Stimulated activated CD8-positive, alpha-beta memory T cell treated with anti-CD3 and anti-CD28 coated beads, Interleukin-7, amount 100 ng/mL, for 4 hours (primary cell): ENCODE measurements around the gene ODF2.
"Not testable (repeated sequence)": the region's sequence is repeated elsewhere in the genome, so short reads cannot be mapped to it uniquely, and the experiment has no call there.

Experiments
- DNase-seq, 2 donors: peaks; one replicate each; pipeline ENCODE4 v3.0.0-alpha.2; 2020; ENCODE audit warnings: low read depth in 2 of 2

The ODF2 gene

DNA sequence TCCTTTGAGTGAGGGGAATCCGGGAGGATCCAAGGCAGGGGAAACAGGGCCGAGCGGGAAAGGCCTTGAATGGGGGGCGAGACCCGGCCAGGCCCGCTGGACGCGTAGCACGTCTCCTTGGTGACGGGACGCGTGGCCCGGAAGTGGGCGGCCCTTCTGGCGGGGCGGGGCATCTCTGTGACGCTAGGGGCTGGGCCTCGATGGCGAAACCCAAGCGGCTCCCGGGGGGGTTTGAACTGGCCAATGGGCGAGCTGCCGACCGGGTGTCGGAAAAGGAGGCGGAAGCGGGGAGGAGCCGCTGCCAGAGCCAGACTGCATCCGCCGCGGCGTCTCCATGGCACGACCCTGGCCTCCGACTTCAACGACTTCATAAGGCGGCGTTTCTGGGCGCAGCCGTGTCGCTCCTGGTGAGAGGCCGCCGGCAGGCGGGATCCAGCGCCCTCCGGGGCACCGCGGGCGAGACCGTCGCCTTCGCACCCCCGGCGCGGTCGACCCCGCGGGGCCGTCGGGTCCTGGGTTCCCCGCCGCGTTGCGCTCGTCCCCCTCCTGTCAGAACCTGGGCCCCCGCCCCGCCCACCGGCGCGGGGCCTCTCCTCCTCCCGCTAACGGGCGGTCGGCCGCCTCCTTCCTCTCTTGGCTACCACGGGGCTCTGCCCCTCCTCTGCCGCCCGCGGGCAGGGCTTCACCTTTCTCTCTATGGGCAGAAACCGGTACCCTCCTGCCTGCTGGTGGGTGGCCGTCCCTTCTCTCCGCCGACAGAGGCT lies at the start of gene ODF2:
Gene ODF2, plus strand, starts transcription at position 158 of the 764 bp plus-strand sequence. Its CDS starts 86 bp downstream, at position 244.
- DNase-seq, result peak; percentile 96 to 98

DNA sequence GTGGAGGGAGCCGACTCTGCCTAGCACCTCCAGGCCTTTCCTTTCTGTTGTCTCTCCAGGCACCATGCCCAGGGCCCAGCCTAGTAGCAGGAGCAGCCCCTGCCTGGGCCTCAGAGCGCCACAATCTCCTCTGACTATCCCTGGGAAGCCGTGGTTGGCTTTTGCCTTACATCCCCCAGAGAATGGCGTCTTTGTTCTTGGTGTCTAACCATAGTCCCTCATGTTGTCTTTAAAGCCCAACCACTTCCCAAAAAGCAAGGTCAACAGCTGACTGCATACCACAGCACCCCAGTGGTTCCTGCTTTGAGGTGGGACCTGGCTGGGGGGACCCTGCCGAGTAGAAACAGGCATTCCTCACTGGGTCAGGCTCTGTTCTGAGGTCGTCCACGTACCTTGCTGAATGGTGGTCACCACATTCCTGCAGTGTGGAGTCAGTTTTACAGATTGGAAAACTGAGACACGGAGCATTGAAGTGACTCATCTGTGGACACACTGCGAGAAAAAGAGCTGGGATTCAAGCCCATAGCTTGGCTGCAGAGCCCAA lies 48.9 kb upstream of the ODF2 start:
- DNase-seq, result no peak

DNA sequence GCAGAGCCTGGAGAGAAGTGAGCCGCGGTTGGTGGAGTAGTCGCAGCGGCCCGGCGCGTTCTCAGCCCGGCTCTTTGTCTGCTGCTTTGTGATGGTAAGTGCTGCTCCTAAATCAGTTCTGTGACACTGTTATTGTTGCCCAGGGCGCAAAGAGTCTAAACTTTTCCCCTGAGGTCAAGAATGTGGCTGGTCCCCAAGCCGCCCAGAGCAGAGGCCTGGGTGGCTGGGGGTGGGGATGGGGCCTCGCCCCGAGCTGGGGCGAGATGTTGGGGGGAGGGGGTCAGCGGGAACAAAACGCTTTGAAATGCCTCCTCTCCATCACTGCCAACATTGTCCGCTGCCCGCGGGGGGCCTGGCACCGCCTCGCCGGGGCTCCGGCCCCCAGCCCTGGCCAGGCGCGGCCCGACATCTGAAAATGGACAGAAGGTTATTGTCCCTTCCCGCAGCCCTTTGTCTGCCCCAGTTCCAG lies 46.8 kb upstream of the ODF2 start:
- DNase-seq, result no peak

- DNase-seq, result no peak
These were observed 46.4 kb upstream of the ODF2 start for GRCh38 chr9:128409450-128409849.

GRCh38 chr9:128409978-128410377 lies 45.8 kb upstream of the ODF2 start:
- no peak for DNase-seq

DNA sequence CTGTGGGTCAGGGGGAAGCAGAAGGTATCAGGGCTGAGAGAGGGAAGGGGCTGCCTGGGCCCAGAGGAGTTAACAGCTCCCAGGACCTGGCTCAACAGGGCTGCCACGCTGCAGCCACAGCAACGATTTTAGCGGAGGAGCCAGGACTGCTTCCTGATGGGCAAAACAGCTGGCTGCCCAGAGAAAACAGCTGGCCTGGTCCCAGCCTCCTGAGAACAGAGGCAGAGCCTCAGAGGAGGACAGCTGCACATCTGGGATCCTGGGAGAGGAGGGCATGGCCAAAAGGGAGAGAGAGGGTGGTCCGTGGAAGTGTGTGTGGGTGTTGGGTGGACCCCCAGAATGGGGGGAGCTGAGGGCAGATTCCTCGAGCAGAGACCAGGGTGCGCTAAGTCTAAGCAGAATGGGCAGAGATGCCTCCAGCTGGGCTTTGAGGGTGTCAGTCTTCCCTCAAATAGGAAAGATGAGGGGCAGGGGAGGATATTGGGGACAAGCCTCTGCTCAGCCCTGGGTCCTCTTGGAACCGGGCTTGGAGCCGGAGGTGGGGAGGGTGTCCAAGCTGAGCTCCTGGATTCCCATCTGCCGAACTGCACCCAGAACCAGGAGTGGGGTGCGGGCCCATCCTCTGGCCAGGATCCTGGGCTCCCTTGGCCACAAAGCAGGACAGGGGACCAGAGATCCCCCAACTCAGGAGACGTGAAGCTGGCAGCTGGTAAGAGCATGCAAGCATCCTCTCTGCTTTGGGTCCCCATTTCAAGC lies 44.3 kb upstream of the ODF2 start:
- DNase-seq, result no peak

DNA sequence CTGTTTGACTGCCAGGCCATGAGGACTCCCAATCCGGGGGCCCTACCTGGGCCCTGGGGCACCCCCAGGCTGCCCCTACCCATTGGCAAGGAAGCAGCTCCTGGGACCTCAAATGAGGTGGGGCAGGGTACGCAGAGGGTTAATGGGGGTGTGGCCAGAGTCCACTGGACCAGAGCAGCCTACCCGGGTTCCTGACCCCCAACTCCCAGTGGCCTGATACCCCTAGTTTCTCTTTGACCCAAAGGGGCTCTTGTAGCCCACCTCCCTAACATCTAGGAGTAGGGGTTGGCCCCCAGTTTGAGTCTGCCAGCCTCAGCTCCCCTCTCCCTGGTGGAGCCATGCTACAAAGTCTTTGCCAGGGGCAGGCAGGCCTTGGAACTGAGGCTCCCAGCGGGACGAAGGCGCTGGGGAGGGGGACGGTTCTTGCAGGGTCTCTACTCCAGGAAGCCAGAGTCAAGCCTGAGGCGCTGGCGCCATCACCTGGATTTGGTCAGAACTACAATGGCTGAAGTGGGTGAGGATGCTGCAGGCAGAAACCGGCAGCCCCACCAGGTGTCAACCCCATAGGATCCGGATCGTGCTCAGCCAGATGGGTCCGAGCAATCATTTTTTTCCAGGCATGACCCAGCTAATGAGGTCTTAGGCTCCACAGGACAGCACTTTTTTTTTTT lies 43.6 kb upstream of the ODF2 start:
- peak in 1 of 2 donors; percentile 12 for DNase-seq

DNA sequence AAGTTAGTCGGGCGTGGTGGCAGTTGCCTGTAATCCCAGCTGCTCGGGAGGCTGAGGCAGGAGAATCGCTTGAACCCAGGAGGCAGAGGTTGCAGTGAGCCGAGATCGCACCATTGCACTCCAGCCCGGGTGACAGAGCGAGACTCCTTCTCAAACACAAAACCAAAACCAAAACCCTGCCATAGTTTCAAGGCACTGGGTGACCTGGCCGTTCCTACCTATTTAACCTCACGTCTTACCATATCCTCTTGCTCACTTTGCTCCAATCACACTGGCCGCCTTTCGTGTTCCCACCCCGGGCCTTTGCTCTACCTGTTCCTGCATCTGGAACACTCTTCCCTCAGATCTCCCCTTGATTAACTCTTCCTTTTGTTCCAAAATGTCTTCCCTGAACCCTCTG lies 42.1 kb upstream of the ODF2 start:
- not testable (repeated sequence) for DNase-seq

- no peak for DNase-seq
These were observed 41.3 kb upstream of the ODF2 start for GRCh38 chr9:128414461-128414860.

DNA sequence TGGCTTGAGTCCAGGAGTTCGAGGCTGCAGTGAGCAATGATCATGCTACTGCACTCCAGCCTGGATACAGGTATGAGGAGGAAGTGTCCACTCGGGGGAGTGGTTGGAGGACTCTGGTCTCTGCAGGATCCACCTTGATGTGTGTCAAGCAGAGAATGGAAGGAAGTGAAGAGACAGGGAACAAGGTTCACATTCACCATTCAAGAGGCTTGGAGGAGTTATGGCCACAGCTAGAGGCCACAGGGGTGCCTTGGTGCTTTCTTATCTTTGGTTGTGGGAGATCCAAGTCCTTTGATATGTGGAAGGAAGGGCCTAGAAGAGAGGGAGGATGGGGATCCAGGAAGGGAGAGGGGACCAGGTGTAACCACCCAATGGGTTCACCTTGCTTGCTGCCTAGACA lies 40.5 kb upstream of the ODF2 start:
- DNase-seq, result no peak

DNA sequence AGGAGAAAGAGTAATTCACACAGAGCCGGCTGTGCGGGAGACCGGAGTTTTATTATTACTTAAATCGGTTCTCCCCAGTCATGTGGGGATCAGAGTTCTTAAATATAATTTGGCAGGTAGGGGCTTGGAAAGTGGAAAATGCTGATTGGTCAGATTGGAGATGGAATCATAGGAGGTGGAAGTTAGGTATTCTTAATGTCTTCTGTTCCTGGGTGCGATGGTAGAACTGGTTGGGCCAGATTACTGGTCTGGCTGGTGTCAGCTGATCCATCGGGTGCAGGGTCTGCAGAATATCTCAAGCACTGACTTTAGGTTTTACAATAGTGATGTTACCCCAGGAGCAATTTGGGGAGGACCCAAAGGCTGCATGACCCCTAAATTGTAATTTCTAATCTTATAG lies 39.8 kb upstream of the ODF2 start:
- DNase-seq, result no peak

- no peak for DNase-seq
These were observed 39.3 kb upstream of the ODF2 start for GRCh38 chr9:128416432-128417019.

GRCh38 chr9:128419061-128419925 lies 36.5 kb upstream of the ODF2 start:
- DNase-seq, result no peak

- peak; percentile 26 to 70 for DNase-seq
These were observed 35.7 kb upstream of the ODF2 start for GRCh38 chr9:128420060-128420650.

- peak in 1 of 2 donors; percentile 46 for DNase-seq
These were observed 34.9 kb upstream of the ODF2 start, which contains the start of gene CERCAM for GRCh38 chr9:128420651-128421481. CERCAM (plus strand) TSS chr9:128420857; CDS start chr9:128420878, 21 bp downstream.

- no peak for DNase-seq
These were observed 34.3 kb upstream of the ODF2 start for GRCh38 chr9:128421482-128421996.

DNA sequence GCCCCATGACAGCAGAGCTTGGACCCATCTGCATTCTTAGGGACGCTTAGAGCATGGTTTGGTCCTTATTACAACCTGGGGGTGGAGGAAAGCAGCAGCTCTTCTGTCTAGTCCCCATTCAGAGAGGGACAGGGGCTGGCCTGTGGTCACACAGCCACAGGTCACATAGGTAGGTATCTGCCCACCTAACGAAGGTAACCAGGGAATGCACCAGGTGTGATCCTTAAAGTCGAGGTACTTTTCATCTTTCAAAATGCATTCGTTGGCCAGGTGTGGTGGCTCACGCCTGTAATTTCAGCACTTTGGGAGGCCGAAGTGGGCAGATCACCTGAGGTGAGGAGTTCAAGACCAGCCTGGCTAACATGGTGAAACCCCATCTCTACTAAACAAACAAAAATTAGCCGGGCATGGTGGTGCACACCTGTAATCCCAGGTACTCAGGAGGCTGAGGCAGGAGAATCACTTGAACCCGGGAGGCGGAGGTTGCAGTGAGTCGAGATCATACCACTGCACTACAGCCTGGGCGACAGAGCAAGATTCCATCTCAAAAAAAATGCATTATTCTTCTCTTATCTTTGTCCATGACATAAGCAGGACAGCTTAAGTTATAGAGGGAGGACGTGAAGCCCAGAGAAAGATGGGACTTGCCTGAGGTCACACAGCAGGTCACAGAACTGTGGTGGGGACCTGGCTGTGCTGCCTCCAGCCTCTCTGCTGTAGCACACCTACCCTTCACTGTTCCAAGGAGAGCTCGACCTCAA lies 33.6 kb upstream of the ODF2 start:
- DNase-seq, result not testable (repeated sequence)

GRCh38 chr9:128422783-128423150 lies 33.0 kb upstream of the ODF2 start:
- DNase-seq, result no peak
